A549 (cell line): Measurements from ENCODE around the gene RAB17.

Experiments used
- CTCF ChIP-seq: fragments of >200 bp; sonication (Bioruptor Twin); formaldehyde crosslinking; IDR thresholded peaks from 3 replicates; pipeline ENCODE4 v1.5.1; 2016
- EHF ChIP-seq: fragments of 250-450 bp; sonication (Bioruptor Pico); IDR thresholded peaks from 2 replicates; pipeline ENCODE4 v1.5.0; 2020; ENCODE audit warnings: mild to moderate bottlenecking
- ELK1 ChIP-seq: fragments of 150-350 bp; IDR thresholded peaks from 2 replicates; pipeline ENCODE4 v1.6.1; 2014; ENCODE audit warnings: low read depth, mild to moderate bottlenecking, low read length
- EP300 ChIP-seq, 2 experiments: fragments of >200 bp; sonication (Bioruptor Twin); formaldehyde crosslinking; IDR thresholded peaks; 2 replicates in 1 of 2; 3 replicates in 1 of 2; pipeline ENCODE4 v1.6.1; 2016 to 2017
- ESRRA ChIP-seq: fragments of 150-350 bp; IDR thresholded peaks from 2 replicates; pipeline ENCODE4 v1.6.1; 2014; ENCODE audit warnings: mild to moderate bottlenecking, low read length, borderline replicate concordance
- JUNB ChIP-seq: fragments of >200 bp; sonication (Bioruptor Twin); formaldehyde crosslinking; IDR thresholded peaks from 2 replicates; pipeline ENCODE4 v1.6.1; 2016
- KDM1A ChIP-seq: fragments of 200-600 bp; sonication (generic); IDR thresholded peaks from 2 replicates; pipeline ENCODE4 v1.6.1; 2016; ENCODE audit warnings: low read depth, mild to moderate bottlenecking
- MAX ChIP-seq: IDR thresholded peaks from 2 replicates; pipeline ENCODE4 v1.6.1; 2012
- MAZ ChIP-seq: fragments of 150-350 bp; IDR thresholded peaks from 2 replicates; pipeline ENCODE4 v1.6.1; 2014; ENCODE audit warnings: antibody characterized with exemption, low read depth, low read length, borderline replicate concordance
- POLR2A ChIP-seq: IDR thresholded peaks from 2 replicates; pipeline ENCODE4 v1.6.1; 2012; ENCODE audit warnings: mild to moderate bottlenecking, low read length
- RAD21 ChIP-seq, 2 experiments: fragments of >200 bp in 1 of 2; sonication (Bioruptor Twin) in 1 of 2; formaldehyde crosslinking in 1 of 2; IDR thresholded peaks in 1 of 2; conservative IDR thresholded peaks in 1 of 2; 2 replicates in 1 of 2; 3 replicates in 1 of 2; pipeline ENCODE4 v1.6.1; 2012 to 2018; ENCODE audit warnings: inconsistent platforms in 1 of 2
- REST ChIP-seq: fragments of 200-600 bp; sonication (generic); IDR thresholded peaks from 2 replicates; pipeline ENCODE4 v1.6.1; 2016; ENCODE audit warnings: antibody characterized with exemption, mild to moderate bottlenecking, moderate library complexity
- RFX5 ChIP-seq: fragments of 450-650 bp; IDR thresholded peaks from 2 replicates; pipeline ENCODE4 v1.7.1; 2014; ENCODE audit warnings: antibody characterized with exemption, mild to moderate bottlenecking, moderate library complexity
- SMC3 ChIP-seq: fragments of >200 bp; sonication (Bioruptor Twin); formaldehyde crosslinking; IDR thresholded peaks from 3 replicates; pipeline ENCODE4 v1.6.1; 2018; ENCODE audit warnings: inconsistent platforms

- TF ChIP-seq CTCF = no peak
- no peak for TF ChIP-seq RFX5
- TF ChIP-seq POLR2A = no peak; the same call in 1 of the 2 replicates
- no peak for TF ChIP-seq KDM1A
- TF ChIP-seq EP300 (IDR thresholded peaks at IDR 0.05) = no peak
- no peak for TF ChIP-seq RAD21 (conservative IDR thresholded peaks at IDR 0.05 in 1 of 2, IDR thresholded peaks at IDR 0.05 in 1 of 2)
- TF ChIP-seq REST = no peak
- no peak for TF ChIP-seq EHF
- TF ChIP-seq JUNB = no peak
- TF ChIP-seq SMC3 = no peak
- no peak for TF ChIP-seq ESRRA
- TF ChIP-seq ELK1 = no peak
- no peak for TF ChIP-seq MAZ
- TF ChIP-seq MAX = no peak
These were observed 64.9 kb downstream of the RAB17 start for GRCh38 chr2:237525559-237526157.
